ENCODE data around the gene KIAA0232. TPM values are rescaled to one million over a fixed set of nuclear protein-coding genes. Genes with fewer than 3 reads are reported as not detected.
"Not testable (repeated sequence)": the region's sequence is repeated elsewhere in the genome, so short reads cannot be mapped to it uniquely, and the experiment has no call there.

Gene KIAA0232
- polyA plus RNA-seq, 1 donor from 2014 or later: 57.6 TPM

DNA sequence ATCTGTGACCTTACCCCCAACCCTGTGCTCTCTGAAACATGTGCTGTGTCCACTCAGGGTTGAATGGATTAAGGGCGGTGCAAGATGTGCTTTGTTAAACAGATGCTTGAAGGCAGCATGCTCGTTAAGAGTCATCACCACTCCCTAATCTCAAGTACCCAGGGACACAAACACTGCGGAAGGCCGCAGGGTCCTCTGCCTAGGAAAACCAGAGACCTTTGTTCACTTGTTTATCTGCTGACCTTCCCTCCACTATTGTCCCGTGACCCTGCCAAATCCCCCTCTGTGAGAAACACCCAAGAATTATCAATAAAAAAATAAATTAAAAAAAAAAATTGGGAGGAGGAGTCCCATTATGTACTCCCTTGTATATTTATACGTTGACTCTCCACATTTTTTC is 26.2 kb upstream of the KIAA0232 start:
- not testable (repeated sequence) for H2AFZ ChIP-seq (ENCODE audit: low read depth, low read length); H3K27me3 ChIP-seq (ENCODE audit: insufficient read depth, low read depth, low read length); H3F3A ChIP-seq (ENCODE audit: insufficient read depth, low read length, poor library complexity, severe bottlenecking); H3K27ac ChIP-seq (ENCODE audit: low read length); H3K9me2 ChIP-seq (ENCODE audit: insufficient read depth, low read length); H3K9ac ChIP-seq (ENCODE audit: low read length); H4K20me1 ChIP-seq (ENCODE audit: insufficient read depth); H3K9me3 ChIP-seq (ENCODE audit: low read length); H3K4me2 ChIP-seq (ENCODE audit: low read length); H3K36me3 ChIP-seq (ENCODE audit: insufficient read depth, low read length); H3K4me3 ChIP-seq (ENCODE audit: low read length); H3K79me2 ChIP-seq (replicated peaks; ENCODE audit: insufficient read depth, low read length)

DNA sequence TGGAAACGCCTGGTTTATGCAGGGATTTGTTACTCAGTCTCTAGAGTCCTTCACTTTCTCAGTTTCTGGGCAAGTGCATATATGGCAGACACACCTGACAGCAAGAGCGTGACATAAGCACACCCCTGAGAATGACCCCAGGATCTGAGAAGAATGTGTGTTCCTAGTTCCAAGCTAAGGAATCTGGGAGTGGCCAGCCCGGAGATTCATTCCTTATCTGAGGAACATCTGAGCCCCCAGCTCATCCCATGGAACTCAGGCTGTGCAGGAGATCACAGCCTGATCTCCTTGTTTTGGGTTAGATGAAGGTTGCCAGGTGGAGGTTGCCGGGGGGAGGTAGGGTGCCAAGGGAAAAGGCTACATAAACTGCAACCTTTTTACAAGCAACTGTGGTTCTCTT is 23.8 kb upstream of the KIAA0232 start:
- Histone ChIP-seq H3K9me2 (ENCODE audit: insufficient read depth, low read length) (no peaks in the 10 kb centered on the region), H3K27me3 (ENCODE audit: insufficient read depth, low read depth, low read length) (no peaks in the 10 kb centered on the region), H3K27ac (ENCODE audit: low read length) (no peak overlapping the region), H3K4me2 (ENCODE audit: low read length) (no peak overlapping the region), H4K20me1 (ENCODE audit: insufficient read depth) (no peaks in the 10 kb centered on the region), H3F3A (ENCODE audit: insufficient read depth, low read length, poor library complexity, severe bottlenecking) (no peaks in the 10 kb centered on the region), H3K79me2 (replicated peaks; ENCODE audit: insufficient read depth, low read length) (no peaks in the 10 kb centered on the region), H3K36me3 (ENCODE audit: insufficient read depth, low read length) (no peaks in the 10 kb centered on the region), H3K9me3 (ENCODE audit: low read length) (no peaks in the 10 kb centered on the region), H3K9ac (ENCODE audit: low read length) (no peak overlapping the region), H3K4me3 (ENCODE audit: low read length) (no peak overlapping the region), H2AFZ (ENCODE audit: low read depth, low read length) (no peak overlapping the region)
- TF ChIP-seq RAD21 (conservative IDR thresholded peaks at IDR 0.05) (no peak), EZH2 (IDR thresholded peaks at IDR 0.05; ENCODE audit: borderline replicate concordance, insufficient read depth, low read length, poor library complexity, severe bottlenecking) (no peak), POLR2AphosphoS5 (IDR thresholded peaks at IDR 0.05) (no peak), SMC3 (conservative IDR thresholded peaks at IDR 0.05; ENCODE audit: poor library complexity) (no peak), TAF1 (IDR thresholded peaks at IDR 0.05; ENCODE audit: low read depth) (no peak), MXI1 (conservative IDR thresholded peaks at IDR 0.05; ENCODE audit: poor library complexity, severe bottlenecking) (no peak), EP300 (conservative IDR thresholded peaks at IDR 0.05; ENCODE audit: poor library complexity, severe bottlenecking) (no peak)
- TF ChIP-seq, protein P1, sequence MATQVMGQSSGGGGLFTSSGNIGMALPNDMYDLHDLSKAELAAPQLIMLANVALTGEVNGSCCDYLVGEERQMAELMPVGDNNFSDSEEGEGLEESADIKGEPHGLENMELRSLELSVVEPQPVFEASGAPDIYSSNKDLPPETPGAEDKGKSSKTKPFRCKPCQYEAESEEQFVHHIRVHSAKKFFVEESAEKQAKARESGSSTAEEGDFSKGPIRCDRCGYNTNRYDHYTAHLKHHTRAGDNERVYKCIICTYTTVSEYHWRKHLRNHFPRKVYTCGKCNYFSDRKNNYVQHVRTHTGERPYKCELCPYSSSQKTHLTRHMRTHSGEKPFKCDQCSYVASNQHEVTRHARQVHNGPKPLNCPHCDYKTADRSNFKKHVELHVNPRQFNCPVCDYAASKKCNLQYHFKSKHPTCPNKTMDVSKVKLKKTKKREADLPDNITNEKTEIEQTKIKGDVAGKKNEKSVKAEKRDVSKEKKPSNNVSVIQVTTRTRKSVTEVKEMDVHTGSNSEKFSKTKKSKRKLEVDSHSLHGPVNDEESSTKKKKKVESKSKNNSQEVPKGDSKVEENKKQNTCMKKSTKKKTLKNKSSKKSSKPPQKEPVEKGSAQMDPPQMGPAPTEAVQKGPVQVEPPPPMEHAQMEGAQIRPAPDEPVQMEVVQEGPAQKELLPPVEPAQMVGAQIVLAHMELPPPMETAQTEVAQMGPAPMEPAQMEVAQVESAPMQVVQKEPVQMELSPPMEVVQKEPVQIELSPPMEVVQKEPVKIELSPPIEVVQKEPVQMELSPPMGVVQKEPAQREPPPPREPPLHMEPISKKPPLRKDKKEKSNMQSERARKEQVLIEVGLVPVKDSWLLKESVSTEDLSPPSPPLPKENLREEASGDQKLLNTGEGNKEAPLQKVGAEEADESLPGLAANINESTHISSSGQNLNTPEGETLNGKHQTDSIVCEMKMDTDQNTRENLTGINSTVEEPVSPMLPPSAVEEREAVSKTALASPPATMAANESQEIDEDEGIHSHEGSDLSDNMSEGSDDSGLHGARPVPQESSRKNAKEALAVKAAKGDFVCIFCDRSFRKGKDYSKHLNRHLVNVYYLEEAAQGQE (IDR thresholded peaks at IDR 0.05; ENCODE audit: borderline replicate concordance): no peak
- TF ChIP-seq, protein P2, sequence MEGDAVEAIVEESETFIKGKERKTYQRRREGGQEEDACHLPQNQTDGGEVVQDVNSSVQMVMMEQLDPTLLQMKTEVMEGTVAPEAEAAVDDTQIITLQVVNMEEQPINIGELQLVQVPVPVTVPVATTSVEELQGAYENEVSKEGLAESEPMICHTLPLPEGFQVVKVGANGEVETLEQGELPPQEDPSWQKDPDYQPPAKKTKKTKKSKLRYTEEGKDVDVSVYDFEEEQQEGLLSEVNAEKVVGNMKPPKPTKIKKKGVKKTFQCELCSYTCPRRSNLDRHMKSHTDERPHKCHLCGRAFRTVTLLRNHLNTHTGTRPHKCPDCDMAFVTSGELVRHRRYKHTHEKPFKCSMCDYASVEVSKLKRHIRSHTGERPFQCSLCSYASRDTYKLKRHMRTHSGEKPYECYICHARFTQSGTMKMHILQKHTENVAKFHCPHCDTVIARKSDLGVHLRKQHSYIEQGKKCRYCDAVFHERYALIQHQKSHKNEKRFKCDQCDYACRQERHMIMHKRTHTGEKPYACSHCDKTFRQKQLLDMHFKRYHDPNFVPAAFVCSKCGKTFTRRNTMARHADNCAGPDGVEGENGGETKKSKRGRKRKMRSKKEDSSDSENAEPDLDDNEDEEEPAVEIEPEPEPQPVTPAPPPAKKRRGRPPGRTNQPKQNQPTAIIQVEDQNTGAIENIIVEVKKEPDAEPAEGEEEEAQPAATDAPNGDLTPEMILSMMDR (IDR thresholded peaks at IDR 0.05; ENCODE audit: poor library complexity, severe bottlenecking): no peak

DNA sequence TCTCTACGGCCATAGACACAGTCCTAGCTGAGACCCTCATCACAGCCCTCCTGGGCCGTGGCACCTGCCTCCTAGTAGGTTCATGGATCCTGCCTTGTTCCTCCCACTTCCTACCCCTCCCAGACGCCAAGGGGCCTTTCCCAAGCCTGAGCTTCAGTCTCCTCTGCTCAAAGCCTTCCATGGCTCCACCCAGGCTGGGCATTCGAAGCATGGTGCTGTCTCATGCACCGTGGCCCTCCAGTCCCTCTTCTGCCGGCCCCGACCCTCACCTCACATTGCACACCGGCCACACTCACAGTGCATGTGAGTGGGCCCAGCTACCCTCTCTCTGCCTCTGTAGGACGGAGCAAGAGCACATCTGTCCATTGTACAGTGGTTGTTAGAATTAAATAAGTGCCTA is 21.7 kb upstream of the KIAA0232 start:
- TF ChIP-seq EZH2 (IDR thresholded peaks at IDR 0.05; ENCODE audit: borderline replicate concordance, insufficient read depth, low read length, poor library complexity, severe bottlenecking): no peak
- Histone ChIP-seq H3K27ac (ENCODE audit: low read length) (no peak overlapping the region), H3K4me3 (ENCODE audit: low read length) (no peak overlapping the region), H3K27me3 (ENCODE audit: insufficient read depth, low read depth, low read length) (no peaks in the 10 kb centered on the region), H4K20me1 (ENCODE audit: insufficient read depth) (no peaks in the 10 kb centered on the region), H3K9ac (ENCODE audit: low read length) (no peak overlapping the region), H3K79me2 (replicated peaks; ENCODE audit: insufficient read depth, low read length) (no peaks in the 10 kb centered on the region), H3K4me2 (ENCODE audit: low read length) (no peak overlapping the region), H3K9me2 (ENCODE audit: insufficient read depth, low read length) (no peaks in the 10 kb centered on the region), H2AFZ (ENCODE audit: low read depth, low read length) (no peak overlapping the region), H3K9me3 (ENCODE audit: low read length) (no peaks in the 10 kb centered on the region), H3F3A (ENCODE audit: insufficient read depth, low read length, poor library complexity, severe bottlenecking) (no peaks in the 10 kb centered on the region), H3K36me3 (ENCODE audit: insufficient read depth, low read length) (no peaks in the 10 kb centered on the region)

All from neural cell (in vitro differentiated cells).